Panc1 (cell line): ENCODE measurements around the gene MRPS5. TPM values are rescaled to one million over a fixed set of nuclear protein-coding genes. Genes with fewer than 3 reads are reported as not detected.

Experiments used
- ATAC-seq: fragments of 200-7000 bp; cut with Tn5 transposase; 2 replicates; pipeline ENCODE4 v1.9.1; 2020; ENCODE audit warnings: mild to moderate bottlenecking, moderate library complexity
- BruUV-seq: library from RNA; stranded (reverse); fragments of 400-500 nt; replicated peaks from 2 replicates; lab custom pipeline; 2021; lab: Mats Ljungman, UMichigan
- CTCF ChIA-PET: fragments of 300-600 bp; sonication (Branson Sonifier 250); formaldehyde crosslinking; loops from one replicate; lab custom pipeline; 2022; ENCODE audit warnings: antibody characterized with exemption; lab: Charles Lee
- POLR2A ChIA-PET: fragments of 300-600 bp; sonication (Branson Sonifier 250); formaldehyde crosslinking; loops from one replicate; lab custom pipeline; 2022; ENCODE audit warnings: antibody characterized with exemption; lab: Charles Lee
- DNase-seq: peaks from one replicate; pipeline ENCODE4 v3.0.0-alpha.2; 2010; ENCODE audit warnings: low read depth, low spot score
- H3K27ac ChIP-seq: 2 replicates; pipeline ENCODE4 v1.5.1; 2011; ENCODE audit warnings: mild to moderate bottlenecking, low read length, inconsistent platforms
- H3K27me3 ChIP-seq: fragments of 200-500 bp; sonication (Bioruptor generic); 2 replicates; pipeline ENCODE4 v1.6.0; 2014; ENCODE audit warnings: low read length, inconsistent platforms; ENCODE audit not compliant: control insufficient read depth, insufficient read depth
- H3K36me3 ChIP-seq: fragments of 200-500 bp; sonication (Bioruptor generic); 2 replicates; pipeline ENCODE4 v1.5.1; 2014; ENCODE audit warnings: inconsistent platforms, mild to moderate bottlenecking, low read length, moderate library complexity; ENCODE audit not compliant: control insufficient read depth, insufficient read depth
- H3K4me1 ChIP-seq: 2 replicates; pipeline ENCODE4 v1.5.1; 2011; ENCODE audit warnings: inconsistent platforms, mild to moderate bottlenecking, low read length, moderate library complexity; ENCODE audit not compliant: control insufficient read depth, insufficient read depth
- H3K4me3 ChIP-seq, 2 experiments: 2 replicates each; pipeline ENCODE4 v1.5.1; 2011 to 2012; ENCODE audit warnings: low read depth in 2 of 2, low read length in 2 of 2, mild to moderate bottlenecking in 2 of 2, inconsistent platforms in 1 of 2, moderate library complexity in 1 of 2
- H3K9me3 ChIP-seq: fragments of 200-500 bp; sonication (Bioruptor generic); 2 replicates; pipeline ENCODE4 v1.5.1; 2014; ENCODE audit warnings: low read depth, mild to moderate bottlenecking, inconsistent platforms, low read length, moderate library complexity; ENCODE audit not compliant: control insufficient read depth, insufficient read depth
- POLR2AphosphoS5 ChIP-seq: IDR thresholded peaks from 2 replicates; pipeline ENCODE4 v1.6.1; 2012; ENCODE audit warnings: mild to moderate bottlenecking, low read depth, low read length, moderate library complexity
- SIN3A ChIP-seq: IDR thresholded peaks from 2 replicates; pipeline ENCODE4 v1.6.1; 2012; ENCODE audit warnings: low read depth, mild to moderate bottlenecking, low read length, moderate library complexity, borderline replicate concordance; ENCODE audit not compliant: insufficient read depth
- TCF7L2 ChIP-seq: IDR thresholded peaks from 2 replicates; pipeline ENCODE4 v1.6.1; 2011; ENCODE audit warnings: mild to moderate bottlenecking, low read depth, low read length, inconsistent platforms
- in situ Hi-C: cut with HindIII; loops from 2 replicates; pipeline ENCODE4 v1.10.0; 2016; ENCODE audit warnings: low sequenced_read_pairs, low pct_unique_long_range_greater_than_20kb
- intact Hi-C: fragments of 100-400 bp; cut with micrococcal nuclease; formaldehyde crosslinking; loops from one replicate; pipeline ENCODE4 v1.10.0; 2022; ENCODE audit not compliant: unreplicated experiment
- total RNA-seq: library from RNA; stranded (reverse); gene quantifications from one replicate; pipeline ENCODE4 v1.2.1, GENCODE V29; 2021; ENCODE audit not compliant: unreplicated experiment
- TF ChIP-seq, protein P1 (sequence below): fragments of 450-650 bp; IDR thresholded peaks from 2 replicates; pipeline ENCODE4 v1.5.1; 2017; ENCODE audit warnings: mild to moderate bottlenecking
- TF ChIP-seq, protein P2 (sequence below), 2 experiments: IDR thresholded peaks; 2 replicates each; pipeline ENCODE4 v1.6.1; 2011 to 2012; ENCODE audit warnings: low read depth in 2 of 2, control low read depth in 1 of 2, low read length in 1 of 2, mild to moderate bottlenecking in 1 of 2, moderate library complexity in 1 of 2; ENCODE audit not compliant: insufficient read depth in 1 of 2

MRPS5 gene
- total RNA-seq, 1 experiment from 2014 or later: 95.8 TPM

DNA sequence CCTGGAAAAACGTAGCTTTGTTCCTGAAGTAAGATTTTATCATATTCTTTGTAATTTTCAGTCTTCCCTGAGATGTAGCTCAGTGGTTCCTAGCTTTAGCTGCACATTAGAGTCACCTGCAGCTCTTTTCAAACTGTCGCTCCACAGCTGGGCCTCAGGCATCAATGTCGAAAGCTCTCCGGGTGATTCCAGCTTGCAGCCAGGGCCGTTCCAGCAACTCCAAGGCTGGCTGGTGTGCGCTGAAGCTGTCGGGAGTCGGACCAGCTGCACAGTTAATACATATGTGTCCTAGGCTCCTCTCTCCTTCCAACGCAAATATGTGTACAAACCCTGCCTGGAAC is 43.4 kb upstream of the MRPS5 start:
- DNase-seq (no peak), ATAC-seq (no peak; the same call in 1 of the 2 replicates)
- Histone ChIP-seq H3K36me3 (peaks cover 2% of the 10 kb centered on the region; the same call in 1 of the 2 replicates), H3K4me3 (peak overlapping the region; percentile 89 to 99), H3K27me3 (no peaks in the 10 kb centered on the region), H3K27ac (peak overlapping the region; percentile 99), H3K4me1 (peaks cover 11% of the 10 kb centered on the region), H3K9me3 (no peaks in the 10 kb centered on the region)
- TF ChIP-seq, protein P1, sequence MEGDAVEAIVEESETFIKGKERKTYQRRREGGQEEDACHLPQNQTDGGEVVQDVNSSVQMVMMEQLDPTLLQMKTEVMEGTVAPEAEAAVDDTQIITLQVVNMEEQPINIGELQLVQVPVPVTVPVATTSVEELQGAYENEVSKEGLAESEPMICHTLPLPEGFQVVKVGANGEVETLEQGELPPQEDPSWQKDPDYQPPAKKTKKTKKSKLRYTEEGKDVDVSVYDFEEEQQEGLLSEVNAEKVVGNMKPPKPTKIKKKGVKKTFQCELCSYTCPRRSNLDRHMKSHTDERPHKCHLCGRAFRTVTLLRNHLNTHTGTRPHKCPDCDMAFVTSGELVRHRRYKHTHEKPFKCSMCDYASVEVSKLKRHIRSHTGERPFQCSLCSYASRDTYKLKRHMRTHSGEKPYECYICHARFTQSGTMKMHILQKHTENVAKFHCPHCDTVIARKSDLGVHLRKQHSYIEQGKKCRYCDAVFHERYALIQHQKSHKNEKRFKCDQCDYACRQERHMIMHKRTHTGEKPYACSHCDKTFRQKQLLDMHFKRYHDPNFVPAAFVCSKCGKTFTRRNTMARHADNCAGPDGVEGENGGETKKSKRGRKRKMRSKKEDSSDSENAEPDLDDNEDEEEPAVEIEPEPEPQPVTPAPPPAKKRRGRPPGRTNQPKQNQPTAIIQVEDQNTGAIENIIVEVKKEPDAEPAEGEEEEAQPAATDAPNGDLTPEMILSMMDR: no peak
- TF ChIP-seq, protein P2, sequence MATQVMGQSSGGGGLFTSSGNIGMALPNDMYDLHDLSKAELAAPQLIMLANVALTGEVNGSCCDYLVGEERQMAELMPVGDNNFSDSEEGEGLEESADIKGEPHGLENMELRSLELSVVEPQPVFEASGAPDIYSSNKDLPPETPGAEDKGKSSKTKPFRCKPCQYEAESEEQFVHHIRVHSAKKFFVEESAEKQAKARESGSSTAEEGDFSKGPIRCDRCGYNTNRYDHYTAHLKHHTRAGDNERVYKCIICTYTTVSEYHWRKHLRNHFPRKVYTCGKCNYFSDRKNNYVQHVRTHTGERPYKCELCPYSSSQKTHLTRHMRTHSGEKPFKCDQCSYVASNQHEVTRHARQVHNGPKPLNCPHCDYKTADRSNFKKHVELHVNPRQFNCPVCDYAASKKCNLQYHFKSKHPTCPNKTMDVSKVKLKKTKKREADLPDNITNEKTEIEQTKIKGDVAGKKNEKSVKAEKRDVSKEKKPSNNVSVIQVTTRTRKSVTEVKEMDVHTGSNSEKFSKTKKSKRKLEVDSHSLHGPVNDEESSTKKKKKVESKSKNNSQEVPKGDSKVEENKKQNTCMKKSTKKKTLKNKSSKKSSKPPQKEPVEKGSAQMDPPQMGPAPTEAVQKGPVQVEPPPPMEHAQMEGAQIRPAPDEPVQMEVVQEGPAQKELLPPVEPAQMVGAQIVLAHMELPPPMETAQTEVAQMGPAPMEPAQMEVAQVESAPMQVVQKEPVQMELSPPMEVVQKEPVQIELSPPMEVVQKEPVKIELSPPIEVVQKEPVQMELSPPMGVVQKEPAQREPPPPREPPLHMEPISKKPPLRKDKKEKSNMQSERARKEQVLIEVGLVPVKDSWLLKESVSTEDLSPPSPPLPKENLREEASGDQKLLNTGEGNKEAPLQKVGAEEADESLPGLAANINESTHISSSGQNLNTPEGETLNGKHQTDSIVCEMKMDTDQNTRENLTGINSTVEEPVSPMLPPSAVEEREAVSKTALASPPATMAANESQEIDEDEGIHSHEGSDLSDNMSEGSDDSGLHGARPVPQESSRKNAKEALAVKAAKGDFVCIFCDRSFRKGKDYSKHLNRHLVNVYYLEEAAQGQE (IDR thresholded peaks at IDR 0.05; ENCODE audit: insufficient read depth in 1 of 2, low read depth in 2 of 2, low read length in 1 of 2): no peak
- TF ChIP-seq POLR2AphosphoS5 (no peak), SIN3A (no peak), TCF7L2 (no peak)
- intact Hi-C loops (no loop called here), in situ Hi-C loops (no loop called here)
- CTCF ChIA-PET: no interaction called here
- POLR2A ChIA-PET: no interaction called here
- TSS peak; percentile 97 for BruUV-seq

DNA sequence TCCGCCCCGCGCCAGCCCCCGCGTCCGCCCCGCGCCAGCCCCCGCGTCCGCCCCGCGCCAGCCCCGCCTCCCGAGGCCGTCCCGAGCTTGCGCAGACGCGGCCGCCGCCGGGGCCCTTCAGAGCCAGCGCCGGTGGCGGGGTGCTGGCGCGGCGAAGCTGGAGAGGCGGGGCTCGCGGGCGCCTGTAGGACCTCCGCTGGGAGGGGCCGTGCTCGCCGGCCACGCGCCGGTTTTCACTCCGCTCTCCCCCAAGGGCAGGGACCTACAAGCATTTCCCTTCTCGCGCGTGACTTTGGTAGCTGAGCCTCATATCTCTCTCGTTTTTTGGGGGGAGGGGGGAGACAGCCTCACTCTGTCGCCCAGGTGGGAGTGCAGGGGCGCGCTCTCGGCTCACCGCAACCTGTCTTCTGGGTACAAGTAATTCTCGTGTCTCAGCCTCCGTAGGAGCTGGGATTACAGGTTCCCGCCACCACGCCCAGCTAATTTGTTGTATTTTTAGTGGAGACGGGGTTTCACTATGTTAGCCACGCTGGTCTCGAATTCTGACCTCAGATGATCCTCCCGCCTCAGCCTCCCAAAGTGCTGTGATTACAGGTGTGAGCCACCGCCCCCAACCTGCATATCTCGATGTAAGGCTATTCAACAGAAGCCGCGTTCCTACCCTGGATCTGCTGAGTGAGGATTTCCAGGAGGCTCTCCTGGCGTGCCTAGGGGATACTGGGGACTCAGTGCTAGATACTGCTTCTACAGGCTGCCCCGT is 38.3 kb upstream of the MRPS5 start, which contains the start of gene ZNF514:
ZNF514 (minus strand) TSS at position 159 of the 760 bp plus-strand sequence. CDS start 6,595 bp downstream, outside the sequence.
- Histone ChIP-seq H3K27me3 (no peaks in the 10 kb centered on the region), H3K4me3 (peak within 1 kb of the TSS; percentile 74), H3K36me3 (no peaks in the 10 kb centered on the region; the same call in 1 of the 2 replicates), H3K9me3 (peaks cover 34% of the 10 kb centered on the region), H3K27ac (peak within 1 kb of the TSS; percentile 84), H3K4me1 (peaks cover 13% of the 10 kb centered on the region)
- TF ChIP-seq POLR2AphosphoS5 (no peak; the same call in 1 of the 2 replicates), SIN3A (no peak), TCF7L2 (no peak)
- TF ChIP-seq, protein P1: no peak
- TF ChIP-seq, protein P2 (IDR thresholded peaks at IDR 0.05; ENCODE audit: insufficient read depth in 1 of 2, low read depth in 2 of 2, low read length in 1 of 2): no peak
- no TSS peak for BruUV-seq
- ATAC-seq (peak; percentile 96), DNase-seq (no peak)
- in situ Hi-C loops: no loop called here
- POLR2A ChIA-PET: interaction anchor here (0.6 kb wide), 2 partner anchors 13 to 135 kb away, joined by 7 to 10 read pairs; partner anchors contain the start of gene MAL
- CTCF ChIA-PET: no interaction called here
- intact Hi-C loops: no loop called here
